ENCODE results near the gene MED10.
A peak's percentile ranks its signal among the peaks of the same experiment; 100 is the strongest.

The MED10 gene

DNA sequence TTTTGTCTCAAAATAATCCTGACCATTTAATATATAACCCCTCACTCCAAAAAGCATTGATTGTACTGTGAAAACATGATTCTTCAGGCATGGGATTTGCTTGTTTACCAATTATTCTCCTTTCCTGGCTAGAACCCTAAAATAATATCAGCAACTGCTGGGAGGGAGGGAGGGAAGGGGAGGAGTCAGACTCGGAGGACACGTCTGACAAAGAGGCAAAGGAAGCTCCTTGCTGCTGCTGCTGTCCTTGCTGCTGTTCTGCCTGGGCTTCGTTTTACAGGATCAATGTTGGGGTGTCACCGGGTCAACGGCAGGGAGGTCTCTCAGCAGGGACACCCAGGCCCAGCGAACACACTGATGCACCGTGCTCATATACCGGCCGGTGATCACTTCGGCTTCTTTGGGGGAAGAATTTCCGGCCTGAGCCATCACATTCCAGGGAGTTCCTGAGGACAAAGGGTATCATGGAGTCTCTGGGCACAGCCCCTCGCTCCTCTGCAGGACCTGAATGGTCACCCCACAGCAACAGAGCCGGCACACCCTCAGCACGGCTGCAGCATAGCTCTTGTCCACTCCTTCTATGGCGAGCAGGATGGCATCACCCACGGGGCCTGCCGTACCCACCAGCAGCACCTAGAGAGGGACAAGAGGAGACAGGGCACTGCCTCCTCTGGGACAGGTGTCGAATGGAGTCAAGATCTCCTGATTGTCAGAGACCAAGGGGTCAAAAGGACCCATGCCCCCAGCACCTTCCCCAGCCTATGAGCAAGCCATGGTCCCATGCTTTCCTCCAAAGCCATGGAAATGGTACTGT is 27.9 kb downstream of the MED10 start:
- no peak for DNase-seq (ENCODE audit: low spot score)

DNA sequence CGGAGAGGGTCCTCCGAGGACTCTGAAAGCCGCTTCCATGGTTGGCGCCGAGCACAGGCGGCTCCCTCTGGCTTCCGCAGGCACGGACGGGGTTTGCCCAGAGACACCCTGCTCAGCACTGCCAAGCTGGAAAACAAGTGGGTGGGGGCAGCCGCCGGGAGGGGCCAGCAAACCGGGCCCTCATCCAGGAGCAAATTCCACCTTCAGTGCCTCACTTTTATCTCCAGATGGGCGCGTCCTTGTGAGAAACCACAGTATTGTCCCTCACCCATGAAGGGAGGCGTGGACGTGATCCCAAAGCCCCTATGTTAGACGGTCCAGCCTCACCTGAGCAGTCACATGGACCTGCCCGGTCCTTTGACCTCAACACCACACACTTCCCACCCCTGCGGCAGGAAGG is 29.0 kb downstream of the MED10 start:
- no peak for DNase-seq (ENCODE audit: low spot score)

DNA sequence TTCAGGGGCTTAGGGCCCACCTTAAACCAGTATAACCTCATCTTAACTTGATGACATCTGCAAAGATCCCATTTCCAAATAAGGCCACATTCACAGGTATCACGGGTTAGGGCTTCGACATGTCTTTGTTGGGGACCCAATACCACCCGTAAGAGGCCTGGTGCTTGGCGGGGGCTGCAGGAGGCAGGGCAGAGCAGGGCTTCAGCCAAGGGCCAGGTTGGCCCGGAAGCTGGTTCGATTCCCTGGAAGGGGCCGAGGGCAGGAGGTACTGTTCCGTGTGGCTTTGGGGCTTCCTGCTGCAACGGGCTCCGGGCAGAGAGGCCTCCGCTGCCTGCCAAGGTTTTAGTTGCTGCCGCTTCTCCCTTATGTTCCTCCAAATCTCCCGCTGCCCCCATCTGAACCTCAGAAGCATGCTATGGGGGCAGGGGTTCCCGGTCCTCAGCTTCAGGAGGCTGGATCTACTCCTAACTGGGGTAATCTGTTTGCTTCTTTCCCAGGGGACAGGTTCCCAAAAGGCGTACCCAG is 29.8 kb downstream of the MED10 start:
- DNase-seq (ENCODE audit: low spot score), result no peak

DNA sequence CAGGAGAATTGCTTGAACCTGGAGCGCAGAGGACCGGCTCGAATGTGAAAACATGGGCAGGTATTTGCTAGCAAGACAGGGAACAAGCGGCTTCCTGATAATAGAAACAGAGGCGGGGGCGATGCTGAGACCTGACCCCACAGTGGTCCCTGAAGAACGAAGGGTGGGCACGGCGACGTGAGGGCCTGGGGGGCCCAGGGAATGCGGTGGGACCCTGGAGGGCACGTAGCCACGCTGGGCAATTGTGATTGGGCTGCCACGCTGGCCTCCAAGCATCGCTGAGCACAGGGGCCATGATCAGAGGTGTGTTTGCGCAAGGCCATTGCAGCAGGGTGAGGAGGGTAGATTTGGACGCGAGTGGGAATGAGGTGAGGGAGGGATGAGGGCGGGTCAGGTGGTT is 30.7 kb downstream of the MED10 start:
- DNase-seq (ENCODE audit: low spot score), result no peak

DNA sequence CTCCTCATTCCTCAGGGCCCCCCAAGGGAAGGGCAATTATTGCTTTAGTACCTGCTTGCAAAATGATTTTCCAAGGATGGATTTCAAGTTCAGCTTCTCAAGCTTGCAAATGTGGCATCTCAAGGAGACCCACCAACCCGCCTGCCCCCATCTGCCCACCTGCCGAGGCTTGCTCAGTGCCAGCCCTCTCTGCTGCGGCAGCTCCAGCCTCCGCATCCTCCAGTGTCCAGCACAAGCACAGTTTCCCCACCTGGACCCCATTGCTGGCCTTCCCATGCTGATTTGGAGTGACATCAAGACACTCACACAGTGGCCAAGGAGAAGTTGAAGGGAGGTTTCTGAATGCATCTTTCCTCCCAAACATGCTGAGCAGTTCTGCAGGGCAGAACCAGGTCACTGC is 31.2 kb downstream of the MED10 start:
- no peak for DNase-seq (ENCODE audit: low spot score)

DNA sequence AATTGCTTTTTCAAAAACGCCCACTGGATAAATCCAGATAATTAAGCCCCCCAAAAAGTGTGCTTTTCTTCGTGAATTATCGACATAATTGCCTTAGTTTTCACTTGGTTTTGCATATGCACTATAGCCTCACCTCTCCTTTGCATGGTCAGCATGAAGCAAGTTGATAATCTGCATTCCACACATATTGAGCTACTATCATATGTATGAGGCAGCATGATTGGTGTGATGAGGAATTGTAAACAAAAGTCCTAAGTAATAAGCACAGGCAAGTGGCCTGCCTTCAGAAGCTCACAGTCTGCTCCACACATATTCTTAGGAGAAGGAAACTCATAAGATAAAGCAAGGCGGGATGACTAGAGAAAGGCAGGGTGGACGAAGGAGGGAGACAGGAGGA is 33.8 kb downstream of the MED10 start:
- no peak for DNase-seq (ENCODE audit: low spot score)

DNA sequence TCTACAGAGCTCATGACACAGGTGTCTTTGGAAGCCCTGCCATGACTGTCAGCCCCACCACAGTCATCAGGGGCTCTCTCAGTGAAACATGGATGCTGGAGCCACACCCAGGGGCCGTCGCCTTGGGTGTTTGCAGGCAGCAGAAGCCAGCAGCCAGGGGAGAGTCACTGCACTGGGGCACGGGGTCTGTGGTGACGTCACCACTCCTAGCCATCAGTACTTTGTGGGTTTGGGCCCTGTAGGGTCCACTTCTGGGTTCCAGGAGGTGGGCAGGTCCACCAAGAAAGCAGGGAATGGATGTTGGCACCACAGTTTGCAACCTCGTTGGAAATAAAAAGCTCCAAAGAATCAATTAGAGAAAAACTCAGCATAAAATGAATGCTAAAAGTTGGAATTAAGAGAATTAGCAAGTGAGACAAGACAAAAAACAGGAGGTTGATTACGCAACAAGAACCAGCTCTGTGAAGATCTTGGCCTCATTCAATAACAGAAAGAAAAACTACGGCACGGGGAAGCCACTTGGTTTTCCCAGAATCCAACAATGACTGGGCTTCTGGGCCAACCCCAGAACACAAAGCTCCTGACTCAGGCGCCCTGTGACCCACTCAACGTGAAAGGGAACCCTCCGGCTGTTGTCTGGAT is 34.3 kb downstream of the MED10 start:
- no peak for DNase-seq (ENCODE audit: low spot score)

DNA sequence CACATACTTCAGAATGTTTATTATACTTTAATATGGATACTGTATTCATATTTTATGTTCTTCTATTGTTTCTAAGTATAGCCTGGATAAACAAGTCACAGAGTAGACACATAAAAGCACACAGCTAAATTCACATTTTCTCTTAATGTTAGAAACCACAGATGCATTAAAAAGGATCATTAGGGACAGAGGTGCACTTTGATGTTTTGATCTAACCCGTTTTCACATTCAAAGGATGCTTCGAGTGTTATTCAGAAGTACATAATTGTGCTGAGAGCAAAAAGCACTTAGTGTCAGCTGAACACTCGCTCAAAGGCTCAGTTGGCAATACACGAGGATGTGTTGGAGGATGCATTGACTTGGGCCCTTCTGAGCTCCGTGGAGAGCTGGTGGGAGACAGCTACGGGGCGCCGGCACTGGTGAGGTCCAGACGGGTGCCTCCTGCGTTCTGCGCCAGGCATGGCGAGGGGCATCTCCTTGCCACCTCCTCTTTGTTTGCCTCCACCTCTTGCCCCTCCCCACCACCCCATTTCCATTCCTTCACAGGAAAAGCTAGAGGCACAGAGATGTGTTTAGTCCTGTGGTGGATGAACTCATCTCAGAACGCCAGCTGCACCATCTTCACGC is 35.5 kb downstream of the MED10 start:
- no peak for DNase-seq (ENCODE audit: low spot score)

DNA sequence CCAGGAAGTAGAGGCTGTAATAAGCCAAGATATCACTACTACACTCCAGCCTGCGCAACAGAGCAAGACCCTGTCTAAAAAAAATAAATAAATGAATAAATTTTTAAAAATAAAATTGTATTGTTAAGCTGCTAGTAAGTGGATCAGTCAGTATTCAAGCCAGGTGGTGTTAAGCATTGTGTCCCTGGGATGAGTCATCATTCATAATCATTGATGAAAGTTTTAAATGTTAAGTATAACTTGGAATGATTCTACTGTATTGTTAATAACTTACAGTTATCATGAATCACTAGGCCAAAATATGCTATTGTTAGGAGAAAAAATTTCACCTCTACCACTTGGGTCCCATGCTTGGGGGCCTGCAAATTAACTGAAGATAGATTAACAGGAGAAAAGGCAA is 38.2 kb downstream of the MED10 start:
- DNase-seq (ENCODE audit: low spot score), result no peak

DNA sequence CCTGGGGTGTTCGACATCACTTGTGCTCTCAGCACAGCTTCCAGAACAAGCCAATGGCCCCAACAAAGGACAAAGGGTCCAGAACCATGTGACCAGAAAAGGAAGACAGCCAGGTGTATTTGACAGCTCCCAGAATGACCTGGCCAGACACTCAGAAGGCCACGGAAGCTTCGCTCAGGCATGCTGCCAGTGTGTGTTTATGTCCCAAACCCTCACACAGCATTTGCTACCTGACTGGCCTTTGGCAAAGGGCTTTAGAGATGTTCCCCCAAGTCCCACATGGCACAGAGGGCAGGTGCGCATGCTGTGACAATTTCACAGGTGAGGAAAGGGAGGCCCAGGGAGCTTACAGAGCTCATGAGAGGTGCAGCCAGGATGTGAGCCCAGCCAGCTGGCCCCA is 39.5 kb downstream of the MED10 start:
- no peak for DNase-seq (ENCODE audit: low spot score)

DNA sequence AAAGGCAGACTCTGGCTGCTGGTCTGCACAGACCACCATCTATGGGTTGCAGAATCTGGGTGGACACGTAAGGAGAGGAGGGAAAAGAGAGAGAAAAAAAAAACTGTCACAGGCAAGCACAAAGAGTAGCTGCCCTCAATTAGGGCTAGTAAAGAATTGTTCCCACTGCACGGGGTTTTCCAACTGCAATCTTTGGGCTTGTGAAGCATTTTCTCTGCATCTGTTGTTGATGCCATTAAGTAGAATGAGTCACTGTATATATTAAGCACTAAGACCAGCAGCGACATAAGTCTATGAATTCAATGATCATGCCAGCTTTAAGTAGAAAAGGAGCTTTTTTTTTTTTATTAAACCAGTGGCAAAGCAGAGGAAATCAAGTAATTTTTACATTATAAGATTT is 40.2 kb downstream of the MED10 start:
- DNase-seq (ENCODE audit: low spot score), result no peak

DNA sequence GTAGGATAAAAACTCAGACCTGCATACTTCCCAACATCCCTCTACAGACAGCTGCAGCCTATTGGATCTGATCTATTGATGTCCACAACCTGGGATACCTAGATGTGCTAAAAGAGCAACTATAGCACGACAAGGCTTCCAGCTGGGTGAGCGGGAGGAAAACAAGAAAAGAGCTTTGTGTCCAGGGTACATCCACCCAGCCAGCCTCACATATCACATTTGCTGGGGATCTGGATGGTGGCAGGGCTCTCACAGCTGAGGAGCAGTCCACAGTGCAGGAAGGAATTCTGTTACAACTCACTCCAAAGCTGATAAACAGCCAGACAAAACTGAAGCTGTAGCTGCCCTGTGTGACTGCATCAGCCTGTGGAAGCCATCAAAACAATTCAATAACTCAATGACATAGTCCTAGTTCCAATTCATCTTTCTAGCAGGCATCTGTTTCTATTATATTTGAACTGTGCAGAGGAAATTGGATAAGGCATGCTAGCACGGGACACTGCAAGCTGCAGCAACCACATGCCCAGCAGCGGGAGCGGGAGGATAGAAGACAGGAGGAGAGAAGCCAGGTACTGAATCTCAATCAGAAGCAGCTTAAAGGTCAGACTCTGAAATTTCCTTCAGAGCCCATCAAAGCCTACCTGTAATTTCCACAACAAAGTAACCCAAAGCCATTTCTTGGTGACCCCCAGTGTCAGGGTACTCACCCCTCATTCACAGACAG is 45.0 kb downstream of the MED10 start:
- peak; percentile 44 for DNase-seq (ENCODE audit: low spot score)

DNA sequence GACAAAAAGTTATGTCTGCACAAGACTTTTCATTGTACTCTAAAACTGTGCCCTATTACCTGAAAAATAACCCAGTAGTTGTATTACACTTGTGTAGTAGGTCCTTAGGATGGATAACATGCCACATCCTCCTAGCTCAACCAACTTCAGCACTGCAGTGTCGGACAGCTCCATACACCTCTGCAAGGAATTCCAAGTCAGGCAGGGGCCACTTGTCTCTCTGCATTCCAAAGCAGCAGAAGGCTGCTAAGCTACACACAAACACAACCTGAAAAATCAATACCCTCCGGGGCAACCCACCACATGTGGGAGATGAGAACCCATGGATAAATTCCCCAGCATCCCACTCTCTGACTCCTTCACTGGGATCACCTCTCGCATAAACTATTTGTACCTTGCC is 50.2 kb downstream of the MED10 start:
- no peak for DNase-seq (ENCODE audit: low spot score)

DNA sequence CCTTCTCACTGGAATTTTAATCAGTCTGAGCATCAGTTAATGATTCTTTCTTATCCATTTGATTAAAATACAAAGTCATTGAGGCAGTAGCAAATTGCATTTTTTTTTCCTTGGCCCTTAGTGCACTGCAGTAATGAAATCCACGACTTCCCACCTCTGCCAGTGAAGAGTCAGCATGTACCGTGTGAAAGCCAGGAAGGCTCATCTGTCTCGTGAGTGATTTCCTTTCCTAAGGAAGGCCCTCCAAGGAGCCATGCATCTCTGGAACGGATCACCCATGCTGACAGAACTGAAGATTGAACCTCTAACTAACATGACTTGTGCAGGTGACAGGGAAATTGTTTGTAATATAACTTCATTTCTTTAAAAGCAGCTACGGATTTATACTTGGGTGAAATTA is 51.6 kb downstream of the MED10 start:
- DNase-seq (ENCODE audit: low spot score), result no peak

DNA sequence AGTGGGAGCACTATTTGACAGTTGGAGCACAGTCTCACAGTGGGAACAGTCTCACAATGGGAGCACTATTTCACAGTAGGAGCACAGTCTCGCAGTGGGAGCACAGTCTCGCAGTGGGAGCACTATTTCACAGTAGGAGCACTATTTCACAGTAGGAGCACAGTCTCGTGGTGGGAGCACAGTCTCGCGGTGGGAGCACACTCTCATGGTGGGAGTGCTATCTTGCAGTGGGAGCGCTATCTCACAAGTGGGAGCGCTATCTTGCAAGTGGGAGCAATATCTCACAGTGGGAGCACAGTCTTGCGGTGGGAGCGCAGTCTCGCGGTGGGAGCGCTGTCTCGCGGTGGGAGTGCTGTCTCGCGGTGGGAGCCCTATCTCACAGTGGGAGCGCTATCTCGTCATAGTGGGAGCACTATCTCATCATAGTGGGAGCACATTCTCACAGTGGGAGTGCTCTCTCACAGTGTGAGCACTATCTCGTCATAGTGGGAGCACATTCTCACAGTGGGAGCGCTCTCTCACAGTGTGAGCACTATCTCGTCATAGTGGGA is 56.1 kb downstream of the MED10 start:
- DNase-seq (ENCODE audit: low spot score), result no peak

All from SK-N-DZ (cell line).